NCI-H2107 treated with DMSO at 0.1 percent for 48 hours (cell line): Measurements from ENCODE around the gene FGF2.
"Not testable (repeated sequence)": the region's sequence is repeated elsewhere in the genome, so short reads cannot be mapped to it uniquely, and the experiment has no call there.

Experiments used
- DNase-seq: peaks from one replicate; lab custom pipeline; 2025; ENCODE audit not compliant: unreplicated experiment; lab: John Stamatoyannopoulos, UW

The FGF2 gene

DNA sequence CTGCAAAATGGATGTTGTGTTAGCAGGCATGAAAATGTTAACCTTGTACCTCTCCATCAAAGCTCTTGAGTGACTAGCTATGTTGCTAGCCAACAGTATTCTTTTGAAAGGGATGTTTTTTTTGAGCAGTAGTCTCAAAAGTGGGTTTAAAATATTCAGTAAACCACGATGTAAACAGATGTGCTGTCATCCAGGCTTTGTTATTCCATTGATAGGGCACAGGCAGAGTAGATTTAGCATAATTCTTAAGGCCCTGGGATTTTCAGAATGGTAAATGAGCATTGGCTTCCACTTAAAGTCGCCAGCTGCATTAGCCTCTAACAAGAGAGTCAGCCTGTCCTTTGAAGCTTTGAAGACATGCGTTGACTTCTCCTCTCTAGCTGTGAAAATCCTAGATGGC, 18.4 kb downstream of the FGF2 start:
- DNase-seq = no peak

- no peak for DNase-seq
Measured at GRCh38 chr4:122845760-122846159, 19.1 kb downstream of the FGF2 start.

- DNase-seq = no peak
Measured at GRCh38 chr4:122847931-122848330, 21.3 kb downstream of the FGF2 start.

- DNase-seq = not testable (repeated sequence)
Measured at GRCh38 chr4:122849789-122850188, 23.2 kb downstream of the FGF2 start.

DNA sequence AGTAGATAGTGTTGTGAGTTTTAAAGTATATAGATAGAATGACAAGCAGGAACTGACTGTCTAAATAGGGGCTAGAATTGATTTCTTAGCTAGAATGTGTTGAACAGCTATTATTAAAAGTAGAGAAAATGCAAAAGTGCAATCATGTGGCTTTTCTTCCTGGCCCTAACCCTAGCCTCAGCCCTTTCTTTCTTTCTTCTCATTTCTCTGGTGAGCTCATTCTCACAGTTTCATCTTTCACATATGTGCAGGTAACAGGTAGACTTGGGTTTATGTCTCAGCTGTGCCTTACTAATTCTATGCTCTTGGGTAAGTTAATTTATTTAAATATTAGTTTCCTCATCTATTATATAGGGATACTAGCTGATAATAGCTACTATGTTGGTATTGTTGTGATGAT, 24.9 kb downstream of the FGF2 start:
- no peak for DNase-seq

DNA sequence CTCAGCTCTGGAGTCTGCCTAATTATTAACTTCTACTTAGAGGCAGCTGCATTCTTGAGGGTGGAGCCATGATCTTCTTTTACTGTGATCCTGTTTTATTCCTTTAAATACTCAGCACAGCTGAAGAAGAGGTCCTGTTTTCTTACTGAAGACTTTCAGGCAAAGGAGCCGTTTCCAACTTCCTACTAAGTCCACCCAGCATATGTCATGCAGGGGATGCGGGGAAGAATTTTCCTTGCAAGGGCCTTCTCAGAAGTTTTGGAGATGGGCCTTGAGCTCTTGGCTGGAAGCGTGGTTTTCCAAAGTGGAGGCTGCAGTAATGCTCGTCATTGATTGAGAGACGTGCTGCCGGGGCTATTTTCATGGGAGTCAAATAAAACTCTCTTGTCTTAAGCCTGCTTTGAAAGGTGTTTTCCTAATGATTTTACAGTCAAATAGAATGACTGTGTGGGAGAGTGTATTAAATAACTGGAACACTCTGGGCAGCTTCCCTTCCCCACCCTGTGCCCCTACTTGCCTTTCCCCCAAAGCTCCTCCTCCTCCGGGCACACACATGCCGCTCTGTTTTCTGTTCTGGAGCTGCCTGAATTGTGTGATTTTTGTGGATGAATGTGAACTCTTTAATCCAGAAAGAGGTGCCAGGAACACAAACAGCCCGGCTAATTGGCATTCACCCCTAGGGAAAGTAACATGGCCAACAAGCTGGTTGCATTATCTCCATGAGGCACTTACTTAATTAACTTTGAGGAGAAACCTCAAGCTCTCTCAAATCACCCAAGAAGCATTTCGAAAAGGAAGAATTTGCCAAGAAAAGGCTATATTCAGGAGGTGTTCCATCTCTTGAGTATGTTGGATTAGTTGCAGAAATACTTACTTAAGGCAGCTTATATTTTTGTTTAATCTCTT, 28.1 kb downstream of the FGF2 start:
- no peak for DNase-seq

GRCh38 chr4:122855353-122855890, 28.8 kb downstream of the FGF2 start:
- DNase-seq = no peak

DNA sequence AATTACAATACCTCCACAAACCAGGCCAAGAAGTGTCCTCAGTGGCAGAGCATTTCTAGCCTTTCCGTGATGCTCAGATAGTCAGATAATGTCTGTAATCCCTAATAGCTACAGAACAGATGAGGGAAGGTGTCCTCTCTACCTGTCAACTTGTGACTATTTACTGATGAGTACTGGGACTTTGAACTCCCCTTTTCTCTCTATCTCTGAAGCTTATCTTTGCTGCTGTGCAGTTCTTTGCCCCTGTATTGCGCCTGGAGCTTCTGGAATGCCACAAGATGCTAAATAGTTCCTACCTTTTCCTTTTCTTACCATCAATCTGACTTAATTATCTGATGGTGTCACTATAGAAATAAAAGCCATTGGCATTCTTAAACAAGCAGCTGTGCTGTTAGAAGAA, 30.5 kb downstream of the FGF2 start:
- no peak for DNase-seq

DNA sequence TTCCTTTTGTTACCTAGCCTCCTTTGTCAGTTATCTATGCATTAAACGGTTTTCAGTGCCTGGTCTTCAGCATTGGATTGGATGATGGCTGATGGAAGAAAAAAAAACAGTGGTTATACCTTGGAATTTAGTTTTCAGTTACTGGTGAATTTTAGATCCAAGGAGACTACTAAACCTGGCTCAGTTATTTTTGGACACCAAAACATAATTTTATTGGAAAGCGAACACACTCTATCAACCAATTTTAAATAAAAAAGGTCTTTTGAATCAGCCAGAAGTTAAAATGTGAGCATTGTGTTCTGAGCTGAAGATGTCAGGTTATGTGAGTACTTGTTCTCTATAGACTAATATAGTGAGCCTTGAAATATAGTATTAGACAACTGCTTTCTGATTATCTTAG, 32.1 kb downstream of the FGF2 start:
- no peak for DNase-seq

DNA sequence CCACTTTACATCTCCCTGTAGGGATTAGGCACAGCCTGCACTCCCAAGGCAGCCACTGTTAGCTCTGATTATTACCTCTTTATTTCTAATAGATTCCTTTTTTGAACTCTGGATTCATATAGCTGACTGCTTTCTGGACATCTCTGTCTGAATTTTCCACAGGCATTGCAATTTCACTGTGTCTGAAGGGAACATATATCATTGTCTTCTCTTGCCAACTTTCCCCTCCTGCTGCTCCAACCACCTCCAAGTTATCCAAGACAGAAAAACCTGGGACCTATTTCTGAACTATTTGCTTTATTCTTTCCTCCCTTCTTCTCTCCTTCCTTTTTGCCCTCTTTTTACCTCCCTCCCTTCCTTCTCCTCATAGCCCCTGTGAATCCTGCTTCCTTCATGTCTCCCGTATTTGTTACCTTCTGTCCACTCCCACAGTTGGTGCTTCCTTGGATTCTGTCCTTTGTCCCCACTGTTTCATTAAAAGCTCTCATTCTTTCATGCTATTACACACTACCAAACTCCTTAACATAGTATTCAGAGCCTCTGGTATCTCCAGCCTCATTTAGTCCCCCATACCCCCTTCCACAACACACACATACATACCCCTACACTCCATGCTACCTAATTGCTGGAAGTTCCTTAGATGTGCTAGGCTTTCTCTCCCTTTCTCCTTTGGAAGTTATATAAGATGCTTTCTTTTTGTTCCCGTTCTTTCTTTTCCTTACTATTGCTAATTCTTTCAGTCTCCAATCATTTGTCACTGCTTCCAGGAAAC, 34.7 kb downstream of the FGF2 start:
- no peak for DNase-seq

DNA sequence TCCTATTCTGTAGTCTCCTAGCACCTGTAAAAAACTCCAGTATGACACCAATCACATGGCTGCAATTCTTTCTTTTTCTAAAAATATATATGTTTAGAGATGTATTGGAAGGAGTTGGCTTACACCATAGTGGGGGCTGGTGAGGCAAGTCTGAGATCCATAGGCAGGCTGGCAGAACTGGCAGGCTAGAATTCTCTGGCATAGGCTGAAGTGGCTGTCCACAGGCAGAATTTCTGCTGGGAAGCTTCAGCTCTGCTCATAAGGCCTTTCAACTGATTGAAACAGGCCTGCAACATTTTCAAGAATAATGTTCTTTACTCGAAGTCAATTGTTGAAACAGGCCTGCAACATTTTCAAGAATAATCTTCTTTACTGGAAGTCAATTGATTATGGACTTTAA, 37.0 kb downstream of the FGF2 start:
- DNase-seq = no peak

DNA sequence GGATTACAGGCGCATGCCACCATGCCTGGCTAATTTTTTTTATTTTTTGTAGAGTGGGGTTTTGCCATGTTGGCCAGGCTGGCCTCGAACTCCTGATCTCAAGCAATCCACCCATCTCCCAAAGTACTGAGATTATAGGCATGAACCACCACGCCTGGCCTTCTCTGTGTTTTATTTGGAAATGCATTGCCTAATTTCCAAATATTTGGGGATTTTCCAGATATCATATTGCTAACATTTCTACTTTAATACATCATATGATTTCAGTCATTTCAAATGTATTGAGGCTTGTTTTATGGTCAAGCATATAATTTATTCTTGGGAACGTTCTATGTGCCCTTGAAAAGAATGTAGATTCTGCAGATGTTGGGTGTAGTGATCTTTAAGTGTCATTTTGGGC, 38.8 kb downstream of the FGF2 start:
- DNase-seq = no peak

DNA sequence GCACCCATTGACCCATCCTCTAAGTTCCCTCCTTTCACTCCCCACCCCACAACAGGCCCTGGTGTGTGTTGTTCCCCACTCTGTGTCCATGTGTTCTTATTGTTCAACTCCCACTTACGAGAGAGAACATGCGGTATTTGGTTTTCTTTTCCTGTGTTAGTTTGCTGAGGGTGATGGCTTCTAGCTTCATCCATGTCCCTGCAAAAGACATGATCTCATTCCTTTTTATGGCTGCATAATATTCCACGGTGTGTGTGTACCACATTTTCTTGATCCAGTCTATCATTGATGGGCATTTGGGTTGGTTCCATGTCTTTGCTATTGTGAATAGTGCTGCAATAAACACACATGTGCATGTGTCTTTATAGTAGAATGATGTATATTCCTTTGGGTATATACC, 41.6 kb downstream of the FGF2 start:
- DNase-seq = not testable (repeated sequence)

GRCh38 chr4:122873146-122873545, 46.5 kb downstream of the FGF2 start:
- DNase-seq = no peak

DNA sequence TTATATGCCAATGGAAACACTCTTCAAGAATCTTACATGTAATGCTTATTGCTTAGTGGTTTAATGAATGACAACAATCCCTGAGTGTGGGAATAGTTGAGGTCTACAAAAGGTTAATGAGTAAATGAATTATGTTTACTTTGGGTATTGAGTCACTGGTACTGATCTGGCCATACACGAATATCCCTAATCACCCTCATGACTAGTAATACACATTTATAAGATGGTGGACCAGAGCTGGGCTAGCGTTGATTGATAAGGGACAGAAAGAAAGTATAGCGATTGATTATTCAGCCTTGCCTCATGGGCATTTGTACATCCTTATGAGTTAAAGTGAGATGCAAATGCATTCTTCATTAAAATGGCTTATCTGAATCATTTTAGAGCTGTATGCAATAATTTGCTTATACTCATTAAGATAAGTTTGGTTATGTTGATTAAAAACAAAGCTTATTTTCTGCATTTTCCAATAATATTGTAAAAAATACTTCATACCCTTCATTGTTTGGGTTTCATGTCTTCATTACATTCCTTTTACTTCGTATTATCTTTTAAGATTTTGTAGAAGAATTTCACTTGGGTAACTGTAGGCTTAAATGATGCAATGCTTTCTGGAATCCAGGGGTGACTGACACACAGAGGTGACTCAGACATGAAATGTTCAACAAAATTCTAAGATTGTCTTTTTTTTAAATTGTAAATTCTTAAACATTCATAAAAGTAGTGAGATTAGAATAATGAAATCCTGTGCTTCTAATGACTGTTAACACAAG, 47.4 kb downstream of the FGF2 start:
- no peak for DNase-seq

GRCh38 chr4:122875949-122876348, 49.3 kb downstream of the FGF2 start:
- DNase-seq = no peak

GRCh38 chr4:122876456-122876855, 49.8 kb downstream of the FGF2 start:
- no peak for DNase-seq

DNA sequence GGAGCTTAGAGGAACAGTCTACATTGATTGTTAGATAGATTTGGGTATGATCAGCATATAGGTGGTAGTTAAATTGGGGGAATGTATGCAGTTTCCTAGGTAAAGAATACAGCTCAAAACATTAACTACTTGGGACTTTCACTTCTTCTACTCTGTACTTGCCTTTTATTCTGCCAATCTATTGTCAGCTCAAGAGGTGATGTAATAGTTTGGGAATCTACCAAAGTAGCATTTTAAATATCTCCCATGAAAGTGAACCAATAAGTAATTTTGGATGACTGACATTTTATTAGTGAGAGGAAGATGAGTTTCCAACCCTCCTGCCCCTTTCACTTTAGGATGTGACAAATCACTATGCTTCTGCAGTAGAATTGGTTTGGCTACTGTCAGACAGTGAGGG, 52.4 kb downstream of the FGF2 start:
- DNase-seq = no peak

- DNase-seq = no peak
Measured at GRCh38 chr4:122882857-122883735, 56.5 kb downstream of the FGF2 start.

GRCh38 chr4:122884499-122884898, 57.9 kb downstream of the FGF2 start:
- DNase-seq = no peak
